Measurements from ENCODE around the gene GJB5.

The GJB5 gene

GRCh38 chr1:34784751-34785221 lies 29.9 kb downstream of the GJB5 start:
- no peak for TF ChIP-seq CTCF (conservative IDR thresholded peaks at IDR 0.05; ENCODE audit: low read length)
- TF ChIP-seq EZH2phosphoT487 (IDR thresholded peaks at IDR 0.05; ENCODE audit: borderline replicate concordance), result no peak
- H3K27me3 ChIP-seq (ENCODE audit: insufficient read depth, low read length, poor library complexity, severe bottlenecking), result no peaks in the 10 kb centered on the region
- H3F3A ChIP-seq (ENCODE audit: low read depth), result no peaks in the 10 kb centered on the region
- H2AFZ ChIP-seq (ENCODE audit: low read length), result no peak overlapping the region
- no peak overlapping the region for H3K4me3 ChIP-seq (ENCODE audit: low read length, poor library complexity, severe bottlenecking)
- H3K9me3 ChIP-seq (ENCODE audit: insufficient read depth, low read depth, low read length), result no peaks in the 10 kb centered on the region
- H4K20me1 ChIP-seq (ENCODE audit: insufficient read depth, low read length, poor library complexity, severe bottlenecking), result no peaks in the 10 kb centered on the region
- no peaks in the 10 kb centered on the region for H3K79me2 ChIP-seq (ENCODE audit: insufficient read depth, low read length)
- no peaks in the 10 kb centered on the region for H3K4me1 ChIP-seq (ENCODE audit: insufficient read depth, low read length, poor library complexity, severe bottlenecking)
- no peaks in the 10 kb centered on the region for H3K36me3 ChIP-seq (ENCODE audit: insufficient read depth, low read length)
- H3K9ac ChIP-seq (ENCODE audit: low read depth, low read length, poor library complexity, severe bottlenecking), result no peak overlapping the region
- H3K9me2 ChIP-seq (replicated peaks; ENCODE audit: low read depth, low read length), result no peaks in the 10 kb centered on the region
- no peak overlapping the region for H3K4me2 ChIP-seq (ENCODE audit: low read depth, low read length, poor library complexity, severe bottlenecking)

- Histone ChIP-seq H3K4me2 (ENCODE audit: low read depth, low read length, poor library complexity, severe bottlenecking) (no peak overlapping the region), H3K4me3 (ENCODE audit: low read length, poor library complexity, severe bottlenecking) (no peak overlapping the region), H3K9me3 (ENCODE audit: insufficient read depth, low read depth, low read length) (no peaks in the 10 kb centered on the region), H3K36me3 (ENCODE audit: insufficient read depth, low read length) (no peaks in the 10 kb centered on the region), H3K79me2 (ENCODE audit: insufficient read depth, low read length) (no peaks in the 10 kb centered on the region), H3K4me1 (ENCODE audit: insufficient read depth, low read length, poor library complexity, severe bottlenecking) (no peaks in the 10 kb centered on the region), H3K27me3 (ENCODE audit: insufficient read depth, low read length, poor library complexity, severe bottlenecking) (no peaks in the 10 kb centered on the region), H4K20me1 (ENCODE audit: insufficient read depth, low read length, poor library complexity, severe bottlenecking) (no peaks in the 10 kb centered on the region), H2AFZ (ENCODE audit: low read length) (no peak overlapping the region), H3K9me2 (replicated peaks; ENCODE audit: low read depth, low read length) (no peaks in the 10 kb centered on the region), H3K9ac (ENCODE audit: low read depth, low read length, poor library complexity, severe bottlenecking) (no peak overlapping the region), H3F3A (ENCODE audit: low read depth) (no peaks in the 10 kb centered on the region)
- no peak for TF ChIP-seq CTCF (conservative IDR thresholded peaks at IDR 0.05; ENCODE audit: low read length)
- no peak for TF ChIP-seq EZH2phosphoT487 (IDR thresholded peaks at IDR 0.05; ENCODE audit: borderline replicate concordance)
Observed at GRCh38 chr1:34785231-34785874, 30.5 kb downstream of the GJB5 start.

GRCh38 chr1:34785875-34786470 lies 31.1 kb downstream of the GJB5 start:
- TF ChIP-seq CTCF (conservative IDR thresholded peaks at IDR 0.05; ENCODE audit: low read length), result no peak
- H3K4me1 ChIP-seq (ENCODE audit: insufficient read depth, low read length, poor library complexity, severe bottlenecking), result no peaks in the 10 kb centered on the region
- H3F3A ChIP-seq (ENCODE audit: low read depth), result no peaks in the 10 kb centered on the region
- H2AFZ ChIP-seq (ENCODE audit: low read length), result 0 out of 2 replicates have a peak overlapping the region, but pooled peaks have one; percentile 20
- no peak overlapping the region for H3K4me3 ChIP-seq (ENCODE audit: low read length, poor library complexity, severe bottlenecking)
- H3K79me2 ChIP-seq (ENCODE audit: insufficient read depth, low read length), result no peaks in the 10 kb centered on the region
- H4K20me1 ChIP-seq (ENCODE audit: insufficient read depth, low read length, poor library complexity, severe bottlenecking), result no peaks in the 10 kb centered on the region
- no peaks in the 10 kb centered on the region for H3K9me2 ChIP-seq (replicated peaks; ENCODE audit: low read depth, low read length)
- H3K36me3 ChIP-seq (ENCODE audit: insufficient read depth, low read length), result no peaks in the 10 kb centered on the region
- H3K9me3 ChIP-seq (ENCODE audit: insufficient read depth, low read depth, low read length), result no peaks in the 10 kb centered on the region
- no peak overlapping the region for H3K9ac ChIP-seq (ENCODE audit: low read depth, low read length, poor library complexity, severe bottlenecking)
- H3K27me3 ChIP-seq (ENCODE audit: insufficient read depth, low read length, poor library complexity, severe bottlenecking), result no peaks in the 10 kb centered on the region
- H3K4me2 ChIP-seq (ENCODE audit: low read depth, low read length, poor library complexity, severe bottlenecking), result no peak overlapping the region
